Sigmoid colon (tissue), 7 donors: ENCODE results near the gene KLF6. TPM values are rescaled to one million over a fixed set of nuclear protein-coding genes. Genes with fewer than 3 reads are reported as not detected.
"Not testable (repeated sequence)": the region's sequence is repeated elsewhere in the genome, so short reads cannot be mapped to it uniquely, and the experiment has no call there.

Experiments
- DNase-seq: peaks from one replicate; pipeline ENCODE4 v3.0.0-alpha.2; 2019
- H3K27ac ChIP-seq, 4 donors: fragments of 200-600 bp; sonication (generic); one replicate each; pipeline ENCODE4 v1.5.1; 2016 to 2019; ENCODE audit warnings: mild to moderate bottlenecking in 1 of 4
- H3K27me3 ChIP-seq, 3 donors: fragments of 200-600 bp; sonication (generic); one replicate each; pipeline ENCODE4 v1.5.1; 2019; ENCODE audit warnings: mild to moderate bottlenecking in 1 of 3
- H3K36me3 ChIP-seq, 4 donors: fragments of 200-600 bp; sonication (generic); one replicate each; pipeline ENCODE4 v1.5.1; 2016 to 2019
- H3K4me1 ChIP-seq, 4 donors: fragments of 200-600 bp; sonication (generic); one replicate each; pipeline ENCODE4 v1.5.1; 2017 to 2019
- H3K4me3 ChIP-seq, 4 donors: fragments of 200-600 bp; sonication (generic); one replicate each; pipeline ENCODE4 v1.5.1; 2017 to 2019; ENCODE audit warnings: mild to moderate bottlenecking in 2 of 4, moderate library complexity in 1 of 4
- H3K9me3 ChIP-seq, 4 donors: fragments of 200-600 bp in 3 of 4; sonication (generic) in 3 of 4; one replicate each; pipeline versions ENCODE4 v1.5.1 to v1.6.1; 2013 to 2019
- EP300 ChIP-seq, 4 donors: sonication (generic); formaldehyde crosslinking; IDR thresholded peaks; one replicate each; pipeline ENCODE4 v1.6.1; 2017; ENCODE audit warnings: antibody characterized with exemption in 4 of 4
- POLR2A ChIP-seq, 2 donors: fragments of 450-650 bp; IDR thresholded peaks; one replicate each; pipeline ENCODE4 v1.6.1; 2016; ENCODE audit warnings: antibody characterized with exemption in 2 of 2, mild to moderate bottlenecking in 2 of 2, moderate library complexity in 2 of 2
- POLR2AphosphoS5 ChIP-seq, 4 donors: sonication (generic); formaldehyde crosslinking; IDR thresholded peaks; one replicate each; pipeline ENCODE4 v1.6.1; 2017; ENCODE audit warnings: antibody characterized with exemption in 4 of 4
- WGBS, 2 donors: extraction: QIAGEN DNeasy Blood & Tissue Kit; methylation state at CpG; one replicate each; pipeline ENCODE4 v1.1.7; 2013; 5-methylcytosine and 5-hydroxymethylcytosine counted together
- intact Hi-C: fragments of 100-400 bp; cut with DNase I; formaldehyde crosslinking; loops from one replicate; pipeline ENCODE4 v1.15.1; 2023
- polyA plus RNA-seq, 3 donors: library from polyadenylated mRNA; stranded (reverse); fragments of 200-250 nt; gene quantifications; one replicate each; pipeline ENCODE4 v1.2.3, GENCODE V29; 2013
- total RNA-seq, 4 donors: library from RNA; depleted of rRNA; stranded (reverse); fragments of >200 nt; gene quantifications; one replicate each; pipeline ENCODE4 v1.1.0, GENCODE V29; 2016
- TF ChIP-seq, protein P1 (sequence below), 4 experiments: fragments of 450-650 bp in 3 of 4; fragments of 200-600 bp in 1 of 4; IDR thresholded peaks; one replicate each; pipeline ENCODE4 v1.5.1; 2016 to 2019; ENCODE audit warnings: antibody characterized with exemption in 4 of 4, mild to moderate bottlenecking in 3 of 4, moderate library complexity in 2 of 4
- donor health status: healthy with polysubstance abuse.
- donor health status: Bipolar disorder and iron deficiency.
- donor health status: healthy.

KLF6 gene
- total and polyA plus RNA-seq, 7 donors: 50.3 to 137 (median 91.6) TPM

DNA sequence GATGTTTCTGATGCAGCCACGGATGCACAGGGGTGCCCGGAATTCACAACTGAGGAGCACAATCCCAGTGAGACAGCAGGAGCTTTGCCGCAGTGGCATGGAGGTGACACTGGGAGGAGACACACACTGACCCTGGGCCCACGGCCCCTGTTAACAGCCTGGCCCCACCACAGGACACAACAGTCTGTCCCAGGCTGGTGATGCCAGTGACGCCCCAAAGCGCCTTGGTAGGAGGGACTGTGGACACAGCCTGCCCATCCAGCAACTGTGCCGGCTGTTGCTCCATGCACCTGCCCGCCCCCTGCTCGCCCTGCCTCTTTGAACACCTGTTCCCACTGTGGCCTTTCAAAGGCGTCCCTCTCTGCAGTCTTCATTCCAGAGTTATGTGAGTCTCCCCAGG, 49.8 kb downstream of the KLF6 start:
- Histone ChIP-seq H3K4me3 (no peak overlapping the region), H3K27me3 (no peaks in the 10 kb centered on the region), H3K27ac (no peak overlapping the region), H3K9me3 (no peaks in the 10 kb centered on the region), H3K36me3 (no peaks in the 10 kb centered on the region), H3K4me1 (no peaks in the 10 kb centered on the region)
- WGBS, 2 donors: 71 to 90% methylated on average over 10 of the region's 10 CpGs
- no peak for DNase-seq
- intact Hi-C loops: no loop called here
- TF ChIP-seq POLR2AphosphoS5 (IDR thresholded peaks at IDR 0.05) (no peak), EP300 (IDR thresholded peaks at IDR 0.05) (no peak), POLR2A (IDR thresholded peaks at IDR 0.05) (no peak)
- TF ChIP-seq, protein P1, sequence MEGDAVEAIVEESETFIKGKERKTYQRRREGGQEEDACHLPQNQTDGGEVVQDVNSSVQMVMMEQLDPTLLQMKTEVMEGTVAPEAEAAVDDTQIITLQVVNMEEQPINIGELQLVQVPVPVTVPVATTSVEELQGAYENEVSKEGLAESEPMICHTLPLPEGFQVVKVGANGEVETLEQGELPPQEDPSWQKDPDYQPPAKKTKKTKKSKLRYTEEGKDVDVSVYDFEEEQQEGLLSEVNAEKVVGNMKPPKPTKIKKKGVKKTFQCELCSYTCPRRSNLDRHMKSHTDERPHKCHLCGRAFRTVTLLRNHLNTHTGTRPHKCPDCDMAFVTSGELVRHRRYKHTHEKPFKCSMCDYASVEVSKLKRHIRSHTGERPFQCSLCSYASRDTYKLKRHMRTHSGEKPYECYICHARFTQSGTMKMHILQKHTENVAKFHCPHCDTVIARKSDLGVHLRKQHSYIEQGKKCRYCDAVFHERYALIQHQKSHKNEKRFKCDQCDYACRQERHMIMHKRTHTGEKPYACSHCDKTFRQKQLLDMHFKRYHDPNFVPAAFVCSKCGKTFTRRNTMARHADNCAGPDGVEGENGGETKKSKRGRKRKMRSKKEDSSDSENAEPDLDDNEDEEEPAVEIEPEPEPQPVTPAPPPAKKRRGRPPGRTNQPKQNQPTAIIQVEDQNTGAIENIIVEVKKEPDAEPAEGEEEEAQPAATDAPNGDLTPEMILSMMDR (IDR thresholded peaks at IDR 0.05): no peak

DNA sequence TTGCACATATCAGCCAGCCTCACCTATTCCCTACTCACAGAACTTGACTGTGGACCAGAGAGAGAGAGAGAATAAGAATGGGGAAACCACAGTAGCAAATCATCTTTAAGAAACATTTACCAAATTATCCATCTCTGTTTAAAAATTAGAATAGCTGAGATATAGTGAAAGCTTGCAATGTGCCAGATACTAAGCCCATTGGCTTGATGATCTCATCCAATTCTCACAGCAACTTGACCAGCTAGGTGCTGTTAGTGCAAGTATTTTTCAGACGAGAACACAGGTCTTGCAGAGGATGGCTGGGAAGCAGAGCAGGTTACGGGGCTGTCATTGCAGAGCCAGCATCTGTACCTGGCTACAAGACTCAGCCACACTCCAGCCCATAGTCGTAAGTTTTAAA, 50.9 kb downstream of the KLF6 start:
- Histone ChIP-seq H3K36me3 (no peaks in the 10 kb centered on the region), H3K4me1 (no peaks in the 10 kb centered on the region), H3K4me3 (no peak overlapping the region), H3K27ac (no peak overlapping the region), H3K9me3 (no peaks in the 10 kb centered on the region), H3K27me3 (no peaks in the 10 kb centered on the region)
- intact Hi-C loops: no loop called here
- TF ChIP-seq POLR2A (IDR thresholded peaks at IDR 0.05): no peak
- TF ChIP-seq EP300 (IDR thresholded peaks at IDR 0.05): no peak
- TF ChIP-seq, protein P1 (IDR thresholded peaks at IDR 0.05): no peak
- no peak for TF ChIP-seq POLR2AphosphoS5 (IDR thresholded peaks at IDR 0.05)
- DNase-seq: no peak
- WGBS, 2 donors: 63 to 95% methylated on average over 3 of the region's 3 CpGs

DNA sequence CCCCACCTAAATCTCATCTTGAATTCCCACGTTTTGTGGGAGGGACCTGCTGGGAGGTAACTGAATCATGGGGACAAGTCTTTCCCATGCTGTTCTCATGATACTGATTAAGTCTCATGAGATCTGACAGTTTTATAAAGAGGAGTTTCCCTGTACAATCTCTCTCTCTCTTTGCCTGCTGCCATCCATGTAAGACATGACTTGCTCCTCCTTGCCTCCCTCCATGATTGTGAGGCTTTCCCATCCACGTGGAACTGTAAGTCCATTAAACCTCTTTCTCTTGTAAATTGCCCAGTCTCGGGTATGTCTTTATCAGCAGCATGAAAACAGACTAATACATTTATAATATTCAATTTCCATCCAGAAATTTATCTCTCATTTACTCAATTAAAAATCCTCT, 52.8 kb downstream of the KLF6 start:
- H3K36me3 ChIP-seq, H3K4me1 ChIP-seq, H3K27me3 ChIP-seq, H3K9me3 ChIP-seq, DNase-seq, H3K27ac ChIP-seq, H3K4me3 ChIP-seq, intact Hi-C loops: not testable (repeated sequence)
- 92 to 94% methylated on average over 3 of the region's 3 CpGs for WGBS, 2 donors

DNA sequence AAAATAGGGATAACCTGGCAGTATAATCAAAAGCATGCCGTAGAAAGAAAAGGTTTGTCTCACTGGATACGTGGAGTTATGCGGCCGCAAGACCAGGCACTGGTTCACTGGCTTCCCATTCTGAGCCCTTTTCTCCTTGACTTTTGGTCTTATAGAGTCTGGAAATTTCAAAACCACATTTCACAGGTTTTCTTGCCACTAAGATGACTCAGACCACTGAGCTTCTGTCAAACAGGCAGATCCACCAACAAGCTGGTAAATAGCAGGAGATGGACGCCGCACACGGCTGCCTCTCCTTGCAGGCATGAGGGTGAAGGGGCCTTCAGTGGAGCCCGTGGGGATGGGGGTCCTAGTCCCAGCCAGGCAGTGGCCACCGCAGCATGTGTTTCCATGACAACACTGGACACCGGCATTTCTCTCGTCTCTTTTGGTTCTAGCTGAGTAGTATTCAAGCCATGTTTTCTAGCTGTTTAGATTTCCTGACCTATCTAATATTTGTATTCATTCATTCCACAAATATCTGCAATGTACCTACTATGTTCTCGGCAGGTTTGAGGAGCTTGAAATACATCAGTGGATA, 55.5 kb downstream of the KLF6 start:
- Histone ChIP-seq H3K4me3 (no peak overlapping the region), H3K9me3 (no peaks in the 10 kb centered on the region), H3K36me3 (no peaks in the 10 kb centered on the region), H3K27ac (no peak overlapping the region), H3K4me1 (no peaks in the 10 kb centered on the region), H3K27me3 (no peaks in the 10 kb centered on the region)
- intact Hi-C loops: no loop called here
- no peak for DNase-seq
- 91 to 93% methylated on average over 12 of the region's 12 CpGs for WGBS, 2 donors
- TF ChIP-seq, protein P1 (IDR thresholded peaks at IDR 0.05): no peak
- TF ChIP-seq EP300 (IDR thresholded peaks at IDR 0.05) (no peak), POLR2AphosphoS5 (IDR thresholded peaks at IDR 0.05) (no peak)

DNA sequence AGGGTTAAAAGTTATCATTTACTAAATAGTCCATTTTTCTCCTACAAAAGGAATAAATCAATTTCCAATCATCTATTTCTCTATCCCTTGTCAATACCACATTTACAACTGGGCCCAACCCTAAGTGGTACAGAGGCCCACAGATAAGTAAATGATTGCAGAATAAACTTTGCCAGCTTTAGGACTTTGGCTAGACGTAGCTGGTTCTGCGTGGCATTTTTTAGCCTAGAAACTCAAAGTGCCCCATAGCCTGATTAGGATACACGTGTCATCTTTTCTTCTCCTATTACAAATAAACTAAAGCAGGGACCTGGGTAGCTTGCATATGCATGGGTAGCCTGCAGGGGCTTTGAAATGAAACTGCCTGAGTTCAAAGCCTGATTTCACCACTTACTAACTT, 56.4 kb downstream of the KLF6 start:
- no peak for TF ChIP-seq POLR2A (IDR thresholded peaks at IDR 0.05)
- H3K4me3 ChIP-seq: no peak overlapping the region
- no peaks in the 10 kb centered on the region for H3K9me3 ChIP-seq
- no peaks in the 10 kb centered on the region for H3K27me3 ChIP-seq
- H3K36me3 ChIP-seq: no peaks in the 10 kb centered on the region
- DNase-seq: no peak
- WGBS, 2 donors: 60 to 73% methylated on average over 3 of the region's 3 CpGs
- no peak overlapping the region for H3K27ac ChIP-seq
- intact Hi-C loops: no loop called here
- no peaks in the 10 kb centered on the region for H3K4me1 ChIP-seq

DNA sequence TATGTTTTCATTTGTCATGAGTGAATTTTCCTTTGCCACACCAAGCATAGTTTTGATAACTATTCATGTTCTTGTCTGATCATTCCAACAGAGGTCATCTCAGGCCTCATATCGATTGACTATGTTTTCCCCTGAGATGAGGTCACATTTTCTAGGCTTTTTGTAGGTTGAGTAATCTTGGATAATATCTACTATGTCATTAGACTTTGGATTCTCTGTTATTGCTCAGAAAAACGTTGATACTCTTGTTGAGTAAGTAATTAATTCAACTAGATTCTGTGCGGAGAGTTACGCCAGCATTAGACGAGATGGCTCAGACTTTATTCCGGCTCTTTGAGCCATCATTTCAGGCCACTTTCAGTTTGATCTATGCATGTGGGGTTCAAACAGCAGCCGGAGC, 57.7 kb downstream of the KLF6 start:
- intact Hi-C loops: no loop called here
- WGBS, 2 donors: 86 to 91% methylated on average over 7 of the region's 7 CpGs
- H3K36me3 ChIP-seq: no peaks in the 10 kb centered on the region
- TF ChIP-seq POLR2A (IDR thresholded peaks at IDR 0.05): no peak
- no peak for TF ChIP-seq EP300 (IDR thresholded peaks at IDR 0.05)
- TF ChIP-seq, protein P1 (IDR thresholded peaks at IDR 0.05): no peak
- no peak for TF ChIP-seq POLR2AphosphoS5 (IDR thresholded peaks at IDR 0.05)
- H3K9me3 ChIP-seq: no peaks in the 10 kb centered on the region
- H3K27me3 ChIP-seq: no peaks in the 10 kb centered on the region
- H3K4me3 ChIP-seq: no peak overlapping the region
- no peaks in the 10 kb centered on the region for H3K4me1 ChIP-seq
- no peak for DNase-seq
- H3K27ac ChIP-seq: no peak overlapping the region
